ENCODE results near the gene PSEN1.

DNA sequence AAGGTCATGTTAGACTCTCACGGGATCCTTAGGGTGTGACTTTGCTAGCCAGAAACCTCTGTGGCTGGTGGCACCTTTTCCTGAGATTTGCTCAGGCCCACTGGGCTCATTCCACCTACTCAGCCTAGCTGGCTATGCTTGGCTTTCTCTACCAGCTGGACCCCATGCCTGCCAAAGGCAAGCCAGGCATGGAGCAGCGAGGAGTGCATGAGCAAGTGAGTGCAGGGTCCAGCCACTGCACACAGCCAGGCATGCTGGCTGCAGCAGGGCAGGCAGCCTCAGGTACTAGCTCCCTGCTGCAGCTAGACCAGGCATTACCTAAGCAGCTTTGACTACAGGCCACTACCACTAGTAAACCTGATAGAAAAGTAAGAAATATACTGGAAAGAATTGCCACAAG lies 71.3 kb downstream of the PSEN1 start:
- TF ChIP-seq POLR2A (IDR thresholded peaks at IDR 0.05; ENCODE audit: low read length) (no peak), GATA1 (IDR thresholded peaks at IDR 0.05; ENCODE audit: low read depth, low read length) (no peak)

All from erythroblast (primary cell).